Activated CD4-positive, CD25-positive, alpha-beta regulatory T cell treated with anti-CD3 and anti-CD28 coated beads, Interleukin-2, amount 50 U/mL, for 16 hours (primary cell): Measurements from ENCODE around the gene CCNY.

ENCODE experiments used
- DNase-seq: peaks from one replicate; pipeline ENCODE4 v3.0.0-alpha.2; 2020; ENCODE audit warnings: low read depth, low spot score

CCNY gene

DNA sequence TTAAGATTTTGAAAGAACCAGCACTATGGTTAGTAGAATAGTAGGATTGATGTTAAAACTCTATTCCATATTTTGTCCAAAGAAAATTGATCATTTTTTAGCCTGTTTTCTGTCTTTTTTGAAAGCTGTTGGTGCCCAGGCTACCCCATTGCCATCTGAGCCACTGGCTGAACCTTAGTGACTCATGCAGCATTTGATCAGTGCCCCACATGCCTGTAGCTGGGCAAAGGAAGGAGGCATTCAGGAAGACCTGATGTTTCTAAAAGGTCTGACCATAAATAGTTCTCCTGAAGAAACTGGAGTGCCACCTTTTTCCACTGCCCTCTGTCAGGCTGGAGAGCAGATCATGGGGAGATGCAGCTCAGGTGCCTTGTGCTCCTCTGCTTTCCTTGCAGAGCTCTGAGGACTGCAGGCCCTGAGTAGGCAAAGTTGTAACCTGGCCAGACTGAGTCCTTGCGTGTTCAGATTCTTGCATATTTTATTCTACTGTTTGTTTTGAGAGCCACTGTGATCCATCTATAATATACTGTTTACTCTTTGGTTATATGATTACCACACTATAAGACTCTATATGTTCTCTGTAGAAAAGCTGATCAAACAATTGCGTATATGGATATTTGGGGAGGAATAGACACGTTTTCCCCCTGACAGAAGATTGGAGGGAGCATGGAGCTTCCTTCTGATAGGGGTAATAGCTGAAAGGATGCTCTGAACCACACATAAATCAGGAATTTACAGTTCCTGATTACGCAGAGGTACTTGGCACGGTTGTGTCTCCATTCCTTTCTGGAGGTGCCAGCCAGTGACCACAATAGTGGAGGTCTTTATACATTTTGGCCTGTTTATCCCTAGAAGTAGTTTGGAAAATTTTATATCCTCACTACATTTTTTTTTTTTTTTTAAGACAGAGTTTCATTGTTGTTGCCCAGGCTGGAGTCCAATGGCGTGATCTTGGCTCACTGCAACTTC, 219.9 kb downstream of the CCNY start:
- no peak for DNase-seq

DNA sequence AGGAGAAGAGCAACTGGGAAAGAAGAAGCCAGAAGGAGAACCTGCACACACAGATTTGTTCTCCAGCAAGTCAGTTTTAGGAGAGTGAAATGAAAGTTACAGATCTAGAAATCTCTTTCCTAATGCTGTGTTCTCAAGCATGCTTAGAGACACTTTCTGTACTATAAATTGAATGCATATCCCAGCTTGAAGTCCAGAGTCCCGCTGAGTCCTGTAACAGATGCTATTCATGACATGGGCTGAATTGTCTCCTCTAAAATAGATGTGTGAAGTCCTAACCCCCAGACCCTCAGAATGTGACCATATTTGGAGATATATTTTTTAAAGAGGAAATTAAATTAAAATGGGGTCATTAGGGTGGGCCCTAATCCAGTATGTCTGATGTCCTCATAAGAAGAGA, 222.0 kb downstream of the CCNY start:
- no peak for DNase-seq

DNA sequence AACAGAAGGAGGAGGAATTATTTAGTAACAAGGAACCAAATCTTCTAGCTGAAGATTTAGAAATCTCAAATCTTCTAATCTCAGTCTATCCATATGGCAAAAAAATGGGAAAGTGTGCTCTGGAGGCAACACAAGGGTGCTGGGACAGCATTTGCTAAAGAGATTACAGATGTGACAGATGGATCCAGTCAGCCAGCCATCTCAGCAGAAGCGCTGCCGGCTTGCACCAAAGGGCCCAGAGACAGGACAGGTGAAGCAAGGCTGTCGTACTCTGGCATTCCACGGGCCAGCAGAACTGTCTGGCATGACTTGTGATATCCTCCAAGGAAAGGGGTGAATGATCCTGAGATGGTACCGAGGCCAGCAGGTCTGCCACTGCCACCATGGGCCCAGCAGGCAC, 223.1 kb downstream of the CCNY start:
- DNase-seq: no peak

DNA sequence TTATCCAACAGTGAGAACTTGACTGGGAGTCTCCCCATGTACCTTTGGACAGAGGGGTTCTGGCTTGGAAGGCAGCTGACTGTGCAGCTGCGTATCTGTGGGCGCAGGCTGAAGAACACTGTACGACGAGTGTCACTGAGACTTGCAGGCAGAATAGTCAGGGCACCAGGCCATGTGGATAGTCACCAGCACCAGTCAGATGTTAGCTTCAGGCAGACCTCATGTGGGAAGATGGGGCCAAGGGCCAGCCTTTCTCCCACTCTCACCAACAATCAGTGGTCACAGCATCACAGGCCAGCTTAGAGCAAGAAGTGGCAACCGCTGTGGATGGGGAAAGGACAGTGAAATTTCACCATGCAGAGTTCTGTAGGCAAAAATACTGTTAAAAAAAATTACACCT, 225.4 kb downstream of the CCNY start:
- no peak for DNase-seq

DNA sequence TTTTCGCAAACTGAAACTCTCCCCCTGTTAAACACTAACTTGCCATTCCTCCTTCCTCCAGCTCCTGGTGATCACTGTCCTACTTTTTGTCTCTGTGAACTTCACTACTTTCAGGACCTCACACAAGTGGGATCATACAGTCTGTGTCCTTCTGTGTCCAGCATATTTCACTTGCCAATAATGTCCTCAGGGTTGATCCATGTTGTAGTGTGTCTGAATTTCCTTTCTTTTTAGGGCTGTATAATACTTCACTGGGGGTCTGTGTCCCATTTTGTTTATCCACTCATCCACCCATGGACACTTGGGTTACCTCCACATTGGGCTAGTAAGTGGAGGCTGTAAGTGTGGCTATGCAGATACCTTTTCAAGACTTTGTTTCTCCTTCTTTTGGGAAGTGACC, 226.1 kb downstream of the CCNY start:
- DNase-seq: no peak

DNA sequence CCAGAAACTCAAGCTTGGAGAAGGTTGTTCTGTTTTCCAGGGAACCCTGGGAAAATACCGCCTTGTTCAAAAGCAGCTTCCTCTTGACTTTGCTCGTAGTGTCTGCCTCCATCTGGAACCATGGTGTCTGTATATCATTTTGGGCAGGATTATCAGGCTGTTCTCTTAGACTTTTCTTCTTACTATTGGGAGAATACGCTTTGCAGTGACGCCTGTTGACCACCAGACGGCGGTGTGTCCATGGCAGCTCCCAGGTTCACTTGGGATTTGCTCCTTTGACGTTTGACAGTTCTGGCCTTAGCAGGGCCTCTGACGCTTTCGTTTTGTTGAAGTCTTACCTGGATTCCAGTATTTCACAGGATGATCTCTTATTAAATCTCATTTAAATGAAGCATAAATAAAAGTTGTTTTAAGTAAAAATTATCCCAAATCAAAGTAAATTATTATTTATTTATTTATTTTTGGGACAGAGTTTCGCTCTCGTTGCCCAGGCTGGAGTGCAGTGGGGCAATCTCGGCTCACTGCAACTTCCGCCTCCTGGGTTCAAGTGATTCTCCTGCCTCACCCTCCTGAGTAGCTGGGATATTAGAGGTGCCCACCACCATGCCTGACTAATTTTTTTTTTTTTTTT, 227.1 kb downstream of the CCNY start:
- no peak for DNase-seq

DNA sequence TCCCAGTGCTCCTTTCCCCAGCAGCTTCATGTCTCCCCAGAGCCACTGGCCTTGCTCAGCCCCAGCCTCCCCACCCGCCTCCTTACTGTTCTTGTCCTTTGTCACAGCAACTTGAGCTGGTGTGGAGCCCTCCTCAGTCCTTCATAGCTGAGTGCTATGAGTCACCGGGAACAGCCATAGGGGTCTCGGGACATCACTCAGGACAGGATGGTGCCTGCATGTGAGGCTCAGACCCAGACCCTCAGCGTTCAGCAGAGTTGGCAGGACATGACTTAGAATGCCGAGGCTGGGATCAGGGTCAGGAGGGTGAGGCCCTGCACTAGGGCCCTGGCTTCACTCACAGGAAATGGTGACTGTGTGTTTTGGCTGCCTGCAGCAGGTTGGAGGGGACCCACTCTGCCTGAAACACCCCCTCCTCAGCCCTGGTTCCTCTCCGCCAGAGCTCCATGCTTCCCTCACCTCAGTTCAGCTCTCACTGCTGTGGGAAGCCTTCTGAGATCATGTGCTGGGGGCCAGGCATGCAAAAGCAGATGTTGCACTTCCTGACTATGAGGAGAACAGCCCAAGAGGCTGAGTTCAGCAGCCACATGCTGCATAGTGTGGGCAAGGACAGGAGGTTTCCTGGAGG, 228.1 kb downstream of the CCNY start:
- DNase-seq: no peak

DNA sequence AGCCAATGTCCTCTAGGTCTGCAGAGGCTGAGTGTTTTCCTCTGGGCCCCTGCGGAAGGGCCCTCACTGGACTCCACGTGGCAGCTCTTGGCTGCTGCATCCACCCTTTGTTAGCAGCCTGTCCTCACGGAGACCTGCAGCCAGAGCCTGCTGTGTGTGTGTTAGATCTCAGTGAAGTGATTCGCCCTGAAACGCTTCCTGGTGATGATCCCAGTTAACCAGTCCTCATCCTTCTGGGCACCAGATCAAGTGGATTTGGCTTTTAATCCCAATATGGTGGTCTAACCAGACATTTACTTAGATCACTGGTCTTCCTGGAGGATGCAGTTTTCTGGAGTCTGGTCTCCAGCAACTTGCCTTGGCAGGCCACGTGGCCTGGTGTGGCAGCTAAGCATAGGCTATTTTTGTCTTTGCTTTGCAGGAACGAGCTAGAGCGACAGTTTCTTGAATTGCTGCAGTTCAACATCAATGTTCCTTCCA, 229.3 kb downstream of the CCNY start:
- DNase-seq: no peak

DNA sequence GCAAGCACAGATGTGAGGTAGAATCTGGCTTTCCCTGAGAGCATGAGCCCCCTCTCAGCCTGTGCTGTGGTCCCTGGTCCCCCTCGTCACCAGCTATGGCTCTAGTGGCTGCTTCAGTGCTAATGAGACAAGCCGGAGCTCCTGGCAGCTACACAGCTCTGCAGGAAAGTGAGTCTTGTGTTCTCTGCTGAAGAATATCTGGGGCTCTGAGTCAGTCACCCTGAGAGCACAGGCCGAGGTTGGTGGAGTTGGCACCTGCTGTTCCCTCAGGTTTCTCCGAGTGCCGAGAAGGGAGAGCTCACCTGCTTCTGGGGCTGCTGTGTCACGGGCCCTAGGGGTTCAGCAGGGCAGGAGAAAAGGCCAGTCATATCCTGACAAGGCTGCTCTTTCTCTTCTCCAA, 231.6 kb downstream of the CCNY start:
- no peak for DNase-seq

DNA sequence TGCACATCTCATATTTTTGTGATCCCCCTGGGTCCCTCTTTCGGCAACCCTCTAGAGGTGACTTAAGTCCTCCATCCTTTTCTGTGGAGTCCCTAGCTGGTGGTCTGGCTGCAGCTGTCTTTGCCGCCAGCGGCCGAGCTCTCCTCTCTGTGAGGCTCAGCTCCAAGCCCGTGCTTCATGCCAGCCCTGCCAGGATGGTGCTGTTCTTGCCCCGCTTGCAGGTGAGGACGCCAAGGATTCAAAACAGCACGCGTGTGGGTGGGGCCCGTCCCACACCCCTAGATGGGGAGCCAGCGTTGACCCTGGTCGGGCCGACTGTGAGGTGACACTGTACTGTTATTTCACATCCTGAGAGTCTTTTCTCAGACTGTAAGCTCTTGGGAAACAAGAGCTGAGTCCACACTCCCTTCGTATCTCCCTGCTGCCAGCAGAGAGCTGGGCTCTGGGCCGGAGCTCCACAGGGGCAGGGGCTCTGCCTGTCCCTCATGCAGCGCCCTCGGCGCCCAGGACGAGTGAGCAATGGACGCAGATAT, 232.2 kb downstream of the CCNY start:
- DNase-seq: no peak

DNA sequence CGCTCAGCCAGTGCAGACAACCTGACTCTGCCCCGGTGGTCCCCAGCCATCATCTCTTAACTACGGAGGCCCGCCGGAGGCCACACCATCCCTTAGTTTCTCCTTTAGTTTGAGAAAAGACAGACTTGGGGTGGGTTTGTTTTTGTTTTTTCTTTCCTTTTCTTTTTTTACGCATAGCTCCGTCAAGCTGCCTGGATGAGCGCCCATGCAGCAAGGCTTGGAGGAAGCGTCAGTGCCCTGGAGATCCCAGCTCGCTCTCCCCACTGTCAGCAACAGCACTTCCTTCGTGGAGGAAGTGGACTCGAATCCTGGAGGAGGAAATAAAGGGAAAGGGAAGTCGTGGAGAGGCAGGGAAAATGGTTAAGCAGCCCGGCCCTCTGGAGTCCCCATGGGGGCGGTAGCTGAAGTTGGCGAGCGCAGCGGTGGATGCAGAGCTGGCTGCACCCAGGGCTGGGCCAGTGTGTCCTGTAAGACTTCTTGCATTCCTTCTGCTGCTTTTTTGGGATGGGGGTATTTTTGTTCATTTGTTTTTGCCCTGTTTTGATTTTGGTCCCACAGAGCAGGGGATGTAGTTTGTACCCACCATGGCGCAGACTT, 232.9 kb downstream of the CCNY start:
- no peak for DNase-seq

DNA sequence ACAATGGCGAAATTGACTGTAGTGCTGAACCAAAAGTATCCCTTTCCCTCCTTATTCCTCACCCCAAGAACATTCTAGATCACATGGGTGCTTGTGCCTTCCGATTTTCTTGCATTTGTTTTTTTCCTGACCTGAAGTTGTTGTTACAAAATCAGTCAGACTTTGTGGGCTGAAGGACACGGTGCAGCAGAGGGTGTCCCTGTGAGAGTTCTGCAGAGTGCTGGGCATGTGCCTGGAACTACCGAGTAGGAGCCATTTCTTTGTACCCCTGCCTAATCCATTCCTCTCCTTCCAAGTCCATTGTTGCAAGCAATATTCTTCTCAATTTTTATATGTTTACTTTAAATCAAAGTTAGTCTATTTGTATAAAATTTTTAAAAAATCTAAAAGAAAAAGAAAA, 233.5 kb downstream of the CCNY start:
- DNase-seq: no peak

DNA sequence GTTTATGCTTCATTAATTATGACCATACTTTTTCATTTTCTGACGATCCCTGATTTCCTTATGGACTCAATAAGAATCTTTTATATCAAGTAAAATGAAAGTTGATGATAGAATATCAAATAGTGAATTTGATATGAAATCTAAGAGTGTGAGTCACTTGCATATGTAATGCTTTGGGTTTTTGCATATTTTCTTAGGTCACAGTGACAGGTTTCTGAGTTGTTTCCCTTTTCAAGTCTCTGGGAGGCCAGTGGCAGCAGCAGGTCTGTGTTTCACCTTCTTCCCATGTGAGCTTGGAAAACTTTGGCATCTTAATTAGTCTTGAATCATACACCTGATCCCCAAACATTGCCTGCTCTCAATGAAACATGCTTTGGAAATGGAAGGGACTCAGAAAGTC, 234.1 kb downstream of the CCNY start:
- DNase-seq: no peak

DNA sequence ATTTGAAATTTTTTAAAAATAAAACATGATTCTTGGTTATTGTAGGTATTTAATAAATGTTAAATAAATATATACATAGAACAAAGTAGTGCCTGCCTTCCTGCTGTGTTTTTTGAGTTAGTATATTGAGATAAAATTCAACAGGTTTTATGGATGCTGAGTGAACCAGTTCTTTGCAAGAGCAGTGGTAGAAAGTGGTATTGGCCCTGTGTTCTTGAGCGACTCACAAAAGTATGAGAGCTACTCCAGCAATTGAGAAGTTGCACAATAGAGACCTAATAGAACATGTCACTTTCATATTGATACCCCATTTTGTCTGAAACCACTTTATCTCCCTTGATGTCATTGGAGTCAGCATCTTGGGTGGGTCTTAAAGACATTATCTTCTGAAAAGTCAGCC, 236.3 kb downstream of the CCNY start:
- no peak for DNase-seq

DNA sequence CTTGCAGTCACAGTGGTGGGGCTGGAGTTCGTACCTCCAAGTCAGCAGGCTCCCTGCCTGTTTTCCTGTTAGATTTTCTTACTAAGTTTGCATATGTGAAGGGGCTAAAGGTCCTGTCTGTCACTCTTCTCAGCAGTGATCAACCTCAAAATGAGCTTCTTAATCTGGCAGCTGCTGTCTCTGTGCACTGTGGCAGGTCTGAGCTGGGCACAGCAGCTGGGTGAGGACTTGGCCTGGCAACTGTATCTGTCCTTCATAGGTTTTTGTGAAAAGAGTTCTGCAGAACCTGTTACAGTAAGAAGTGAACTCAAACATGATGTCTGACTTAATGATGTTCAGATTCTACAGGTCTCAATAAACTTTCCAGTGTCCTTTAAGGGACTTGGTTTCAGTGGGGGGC, 237.5 kb downstream of the CCNY start:
- DNase-seq: no peak

DNA sequence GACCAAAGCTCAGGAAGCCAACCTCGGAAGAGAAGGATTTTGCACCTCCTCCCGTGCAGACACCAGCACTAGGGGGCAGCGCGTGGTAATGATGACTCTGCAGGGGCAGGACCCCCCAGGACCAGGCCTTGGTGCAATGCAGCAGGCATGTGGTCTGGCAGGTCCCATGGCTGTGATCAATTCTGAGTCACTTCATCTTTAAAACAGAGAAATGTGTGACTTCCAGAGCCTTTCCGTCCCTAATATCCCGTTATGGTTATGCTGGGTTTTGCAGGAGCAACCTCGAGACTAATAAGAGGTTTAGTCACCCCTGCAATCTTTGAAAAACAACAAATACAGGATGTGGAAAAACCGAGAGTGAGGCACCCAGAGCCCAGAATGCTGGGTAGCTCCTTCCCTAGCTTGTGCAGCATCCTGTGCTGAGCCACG, 238.6 kb downstream of the CCNY start:
- DNase-seq: no peak

DNA sequence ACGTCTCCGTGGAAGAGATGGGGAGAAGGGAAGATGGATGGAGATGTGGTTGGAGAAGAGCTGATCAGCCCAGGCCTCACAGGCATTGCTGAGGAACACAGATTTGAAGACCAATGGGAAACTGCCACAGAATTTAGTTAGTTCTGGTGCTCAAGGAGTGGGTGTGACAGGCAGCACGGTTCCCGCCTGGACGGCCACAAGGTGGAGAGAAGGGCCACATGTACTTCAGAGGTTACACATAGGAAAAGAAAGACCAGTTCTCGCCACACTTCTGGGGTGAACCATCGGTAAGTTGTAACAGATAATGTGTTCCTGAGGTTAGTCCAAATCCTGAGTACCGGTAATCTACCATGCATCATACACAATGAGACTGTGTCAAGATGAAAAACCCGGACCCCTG, 239.3 kb downstream of the CCNY start:
- DNase-seq: no peak

DNA sequence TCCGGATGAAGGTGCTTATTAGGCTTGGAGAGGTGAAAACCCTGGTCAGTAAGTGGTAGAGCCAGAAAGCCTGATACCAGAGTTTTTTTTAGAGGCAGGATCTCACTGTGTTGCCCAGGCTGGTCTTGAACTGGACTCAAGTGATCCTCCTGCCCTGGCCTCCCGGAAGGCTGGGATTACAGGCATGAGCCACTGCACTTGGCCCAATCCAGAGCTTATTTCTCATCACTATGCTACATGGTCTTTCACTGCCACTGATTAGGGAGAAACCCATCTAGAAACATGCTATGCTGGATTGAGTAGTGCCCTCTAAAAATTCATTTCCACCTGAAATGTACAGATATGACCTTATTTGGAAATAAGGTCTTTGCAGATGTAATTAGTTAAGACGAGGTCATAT, 240.4 kb downstream of the CCNY start:
- DNase-seq: no peak

DNA sequence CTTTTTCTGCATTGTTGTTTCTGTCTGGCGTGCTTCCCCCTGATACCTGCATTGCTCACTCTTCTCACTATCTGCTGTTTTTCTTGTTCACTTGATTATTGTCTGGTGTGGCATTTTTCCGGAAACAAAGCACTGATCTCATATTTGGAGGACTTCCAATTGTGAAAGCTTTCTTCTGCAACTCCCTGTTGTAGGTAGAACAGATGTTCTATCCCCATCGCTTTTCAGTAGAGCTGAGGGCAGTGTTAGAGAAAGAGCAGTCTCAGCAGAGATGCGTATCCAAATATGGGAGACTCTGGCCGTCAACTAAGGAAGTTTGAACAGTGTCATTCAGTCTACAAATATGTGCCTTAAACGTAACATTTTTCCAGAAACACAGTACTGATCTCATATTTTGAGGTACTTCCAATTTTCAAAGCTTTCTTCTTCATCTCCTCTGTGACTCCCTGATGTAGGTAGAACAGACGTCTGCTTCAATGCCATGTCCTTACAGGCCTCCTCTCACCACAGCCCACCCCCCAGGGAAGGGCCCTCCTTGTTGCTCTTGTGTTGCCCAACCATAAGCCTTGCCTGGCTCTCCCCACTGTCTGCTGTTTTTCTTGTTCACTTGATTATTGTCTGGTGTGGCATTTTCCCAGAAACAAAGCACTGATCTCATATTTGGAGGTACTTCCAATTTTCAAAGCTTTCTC, 241.8 kb downstream of the CCNY start:
- no peak for DNase-seq

DNA sequence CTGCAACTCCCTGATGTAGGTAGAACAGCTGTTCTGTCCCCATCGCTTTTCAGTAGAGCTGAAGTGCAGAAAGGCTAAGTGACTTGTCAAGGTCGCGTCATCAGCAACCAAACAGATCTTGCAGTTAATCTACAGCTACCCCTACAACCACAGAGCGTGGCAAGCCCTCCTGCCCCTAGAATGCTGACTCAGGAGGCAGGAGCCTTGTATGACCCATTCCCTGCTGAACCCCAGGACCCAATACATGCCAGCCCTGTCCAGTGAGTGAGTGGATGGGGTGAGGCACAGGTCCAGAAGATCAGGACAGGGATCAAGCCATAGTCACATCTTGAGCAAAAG, 242.3 kb downstream of the CCNY start:
- DNase-seq: no peak

DNA sequence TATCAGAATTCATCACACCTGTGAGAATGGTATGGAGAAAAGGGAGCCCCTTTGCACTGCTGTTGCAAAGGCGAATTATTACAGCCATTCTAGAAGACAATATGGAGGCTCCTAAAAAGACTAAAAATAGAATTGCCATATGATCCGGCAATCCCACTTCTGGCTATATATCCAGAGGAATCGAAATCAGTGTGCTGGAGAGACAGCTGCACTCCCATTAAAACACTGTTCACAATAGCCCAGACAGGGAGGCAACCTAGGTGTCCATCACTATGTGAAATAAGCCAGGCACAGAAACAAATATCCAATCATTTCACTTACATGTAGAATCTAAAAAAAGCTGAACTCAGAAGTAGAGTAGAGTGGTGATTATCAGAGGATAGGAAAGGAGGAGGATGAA, 242.8 kb downstream of the CCNY start:
- DNase-seq: no peak
